NCI-H524 (cell line): ENCODE data around the gene LY6G5C.
"Not testable (repeated sequence)": the region's sequence is repeated elsewhere in the genome, so short reads cannot be mapped to it uniquely, and the experiment has no call there.

Source experiments
- DNase-seq, 2 experiments: peaks; one replicate each; lab custom pipeline; 2025; lab: John Stamatoyannopoulos, UW

LY6G5C gene

DNA sequence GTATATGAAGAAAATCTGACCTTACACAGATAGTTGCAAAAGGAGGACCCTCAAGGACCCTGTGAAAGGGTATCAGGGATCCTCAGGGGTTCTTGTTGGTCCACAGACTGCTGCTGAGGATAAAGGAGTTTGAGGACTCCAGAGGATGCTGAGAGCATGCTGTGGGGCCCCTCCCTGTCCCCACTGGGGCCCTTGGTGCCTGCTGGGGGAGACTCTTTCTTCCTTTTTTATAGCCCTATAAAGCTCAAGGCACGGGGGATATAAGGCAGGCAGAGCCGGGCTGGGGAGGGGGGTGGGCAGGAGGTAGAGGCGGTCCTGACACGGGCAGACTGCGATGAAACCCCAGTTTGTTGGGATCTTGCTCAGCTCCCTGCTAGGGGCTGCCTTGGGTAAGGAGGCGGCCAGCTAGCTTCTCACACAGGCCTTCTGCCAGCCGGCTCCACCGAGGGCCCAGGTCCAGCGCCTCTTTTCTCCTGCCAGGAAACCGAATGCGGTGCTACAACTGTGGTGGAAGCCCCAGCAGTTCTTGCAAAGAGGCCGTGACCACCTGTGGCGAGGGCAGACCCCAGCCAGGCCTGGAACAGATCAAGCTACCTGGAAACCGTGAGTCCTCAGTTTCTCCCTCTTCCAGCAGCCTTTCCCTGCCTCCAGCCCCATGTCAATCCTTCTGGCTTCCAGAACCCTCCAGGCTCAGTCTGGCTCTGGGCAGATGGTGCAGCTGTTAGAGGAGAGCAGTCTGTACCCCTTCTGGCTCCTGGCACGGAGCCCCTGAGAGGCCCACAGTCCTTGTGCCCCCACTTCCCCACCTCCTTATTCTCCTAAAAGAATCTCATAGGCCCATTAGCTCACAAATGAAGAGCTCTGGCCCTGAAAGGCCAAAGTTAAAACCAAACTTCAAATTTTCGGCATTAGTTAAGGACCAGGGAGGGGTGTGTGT is 34.4 kb upstream of the LY6G5C start, which contains the start of gene LY6G6D:
Gene LY6G6D, plus strand, starts transcription at position 327 of the 937 bp plus-strand sequence. Its CDS starts 8 bp downstream, at position 335.
- DNase-seq = peak; percentile 8 to 38

DNA sequence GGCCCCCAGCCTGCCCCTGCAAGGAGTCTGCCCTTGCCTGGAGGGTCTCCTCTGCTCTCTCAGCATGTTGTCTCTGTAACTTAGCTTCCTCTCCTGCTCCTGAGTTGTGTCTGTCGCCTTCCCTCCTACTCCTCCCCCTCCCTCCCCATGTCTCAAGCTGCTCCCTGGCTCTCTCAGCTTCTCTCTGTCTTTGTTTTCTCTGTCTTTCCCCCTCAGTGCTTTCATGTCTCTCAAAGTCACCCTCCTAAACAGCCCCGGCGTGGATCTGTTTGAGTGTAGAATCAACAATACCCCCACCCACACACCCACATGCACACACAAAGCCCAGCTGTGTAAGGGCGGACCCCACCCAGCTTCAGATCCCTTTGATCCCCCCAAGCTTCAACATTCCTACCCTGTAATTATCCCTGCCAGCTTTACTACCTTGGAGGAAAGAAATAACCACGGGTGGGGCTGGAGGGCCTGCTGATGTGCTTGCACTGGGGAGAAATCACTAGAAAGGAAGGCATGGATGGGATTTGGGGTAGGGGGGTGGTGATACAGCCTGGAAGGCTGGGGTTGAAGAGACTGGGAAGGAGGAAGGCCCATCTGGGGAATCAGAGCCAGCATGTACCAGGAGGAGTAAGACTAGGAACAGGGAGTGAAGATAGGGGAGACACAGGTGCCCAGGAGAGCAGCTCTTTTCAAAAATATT is 33.3 kb upstream of the LY6G5C start:
- DNase-seq = no peak

DNA sequence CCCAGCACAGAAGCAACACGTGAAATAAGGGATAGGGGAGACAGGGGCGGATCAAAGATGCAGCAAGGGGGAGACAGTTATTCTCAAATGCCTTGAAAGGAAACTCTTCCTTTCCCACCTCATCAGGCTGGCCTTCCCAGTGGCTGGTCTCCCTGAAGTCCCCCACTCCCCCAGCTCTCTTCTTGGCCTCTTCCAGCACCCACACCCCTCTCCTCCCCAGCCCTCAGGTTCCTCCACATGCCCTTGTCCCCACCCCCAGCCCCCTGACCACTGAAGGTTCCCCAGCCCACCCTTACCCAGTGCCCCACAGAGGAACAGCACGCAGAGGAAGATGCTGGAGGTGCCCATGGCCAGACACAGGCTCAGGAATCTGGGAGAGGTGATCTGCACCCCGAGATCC is 32.6 kb upstream of the LY6G5C start:
- DNase-seq = no peak

DNA sequence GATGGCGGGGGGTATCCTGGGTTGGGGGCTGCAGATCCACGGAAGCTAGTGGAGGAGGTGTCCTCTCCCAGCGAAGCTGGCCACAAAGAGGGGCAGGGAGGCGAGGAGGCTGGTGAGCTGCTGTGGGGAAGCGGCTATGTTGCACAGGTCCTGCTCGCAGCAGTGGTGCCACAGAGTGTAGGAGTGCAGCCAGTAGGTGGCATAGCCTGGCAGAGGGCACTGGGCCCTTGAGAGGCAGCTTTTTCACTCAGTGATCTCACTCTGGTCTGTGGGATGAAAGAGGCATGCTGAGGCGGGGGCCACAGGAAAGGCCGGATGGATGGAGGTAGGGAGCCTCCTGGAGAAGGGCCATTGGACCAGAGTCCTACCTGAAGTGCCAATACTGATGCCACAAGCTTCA is 31.4 kb upstream of the LY6G5C start:
- no peak for DNase-seq

DNA sequence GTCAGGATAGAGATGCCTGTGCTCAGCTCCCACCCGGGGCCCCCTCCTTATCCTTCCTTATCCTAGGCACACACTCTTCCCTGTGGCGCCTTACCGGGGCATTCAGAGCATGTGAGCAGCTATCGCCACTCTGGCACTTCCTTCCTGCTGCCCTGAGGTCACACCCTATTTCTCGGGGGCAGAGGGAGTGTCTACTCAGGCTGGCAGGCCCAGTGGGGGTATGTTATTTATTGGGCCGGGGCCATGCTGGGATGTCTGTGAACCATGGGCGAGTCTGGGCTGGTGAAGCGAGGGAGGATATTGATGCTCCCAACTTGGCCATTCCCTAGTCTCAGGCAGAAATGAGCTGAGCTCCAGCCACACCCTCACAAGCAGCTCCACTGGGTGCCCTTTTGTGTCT is 30.4 kb upstream of the LY6G5C start:
- DNase-seq = no peak

DNA sequence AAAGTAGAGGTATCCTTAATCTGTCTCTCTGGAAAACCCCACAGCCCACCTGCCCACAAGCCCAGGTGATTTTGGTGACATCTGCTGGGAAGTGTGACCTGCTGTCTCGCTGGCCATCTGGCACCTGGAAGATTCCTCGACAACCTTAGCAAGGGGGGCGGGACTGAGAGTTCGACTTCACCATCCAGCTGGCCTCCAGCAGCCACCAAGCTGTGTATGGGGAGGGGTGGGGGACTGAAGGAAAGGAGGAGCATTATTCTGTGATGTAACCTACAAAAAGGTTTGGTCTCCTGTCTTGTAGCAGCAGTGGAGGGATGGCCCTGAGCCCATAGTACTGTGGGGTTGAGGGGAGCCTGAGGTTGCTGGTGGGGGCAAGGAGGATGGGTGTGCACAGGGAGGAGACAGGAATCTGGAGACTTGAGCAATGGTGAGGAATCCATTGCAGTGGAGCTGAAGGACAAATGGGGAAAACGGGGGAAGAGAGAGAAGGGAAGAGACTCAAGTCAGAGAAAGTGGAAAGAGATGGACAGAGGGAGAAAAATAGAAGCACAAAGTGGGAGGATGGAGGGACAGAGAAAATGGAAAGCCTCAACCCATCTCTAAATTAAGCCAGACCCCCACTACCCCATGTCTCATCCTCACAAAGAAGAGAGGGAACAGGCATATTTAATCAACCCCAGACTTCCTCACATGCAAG is 29.8 kb upstream of the LY6G5C start:
- DNase-seq = peak; percentile 28 to 49

DNA sequence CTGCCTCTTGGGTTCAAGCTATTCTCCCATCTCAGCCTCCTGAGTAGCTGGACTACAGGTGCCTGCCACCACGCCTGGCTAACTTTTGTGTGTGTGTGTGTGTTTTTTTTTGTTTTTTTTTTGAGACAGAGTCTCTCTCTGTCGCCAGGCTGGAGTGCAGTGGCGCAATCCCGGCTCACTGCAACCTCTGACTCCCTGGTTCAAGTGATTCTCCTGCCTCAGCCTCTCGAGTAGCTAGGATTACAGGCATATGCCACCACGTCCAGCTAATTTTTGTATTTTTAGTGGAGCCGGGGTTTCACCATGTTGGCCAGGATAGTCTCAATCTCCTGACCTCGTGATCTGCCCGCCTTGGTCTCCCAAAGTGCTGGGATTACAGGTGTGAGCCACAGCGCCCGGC is 28.3 kb upstream of the LY6G5C start:
- DNase-seq = not testable (repeated sequence)

DNA sequence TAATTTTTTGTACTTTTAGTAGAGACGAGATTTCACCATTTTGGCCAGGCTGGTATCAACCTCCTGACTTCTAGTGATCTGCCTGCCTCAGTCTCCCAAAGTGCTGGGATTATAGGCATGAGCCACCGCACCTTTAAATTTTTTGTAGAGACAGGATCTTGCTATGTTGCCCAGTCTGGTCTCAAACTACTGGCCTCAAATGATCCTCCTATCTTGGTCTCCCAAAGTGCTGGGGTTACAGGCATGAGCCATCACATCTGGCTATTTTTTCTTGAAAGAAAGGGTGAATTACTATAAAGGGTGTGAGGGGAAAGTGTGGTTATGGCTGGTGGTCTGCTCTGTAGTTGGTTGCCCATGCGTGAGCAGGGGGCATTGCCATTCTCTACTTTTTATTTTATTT is 27.4 kb upstream of the LY6G5C start:
- DNase-seq = no peak

DNA sequence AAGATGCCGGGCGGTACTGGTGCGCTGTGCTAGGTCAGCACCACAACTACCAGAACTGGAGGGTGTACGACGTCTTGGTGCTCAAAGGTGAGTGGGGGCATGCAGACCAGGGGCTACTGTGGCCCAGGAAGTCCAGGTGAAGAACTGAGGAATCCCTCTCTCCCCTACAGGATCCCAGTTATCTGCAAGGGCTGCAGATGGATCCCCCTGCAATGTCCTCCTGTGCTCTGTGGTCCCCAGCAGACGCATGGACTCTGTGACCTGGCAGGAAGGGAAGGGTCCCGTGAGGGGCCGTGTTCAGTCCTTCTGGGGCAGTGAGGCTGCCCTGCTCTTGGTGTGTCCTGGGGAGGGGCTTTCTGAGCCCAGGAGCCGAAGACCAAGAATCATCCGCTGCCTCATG is 26.8 kb upstream of the LY6G5C start:
- DNase-seq = no peak

DNA sequence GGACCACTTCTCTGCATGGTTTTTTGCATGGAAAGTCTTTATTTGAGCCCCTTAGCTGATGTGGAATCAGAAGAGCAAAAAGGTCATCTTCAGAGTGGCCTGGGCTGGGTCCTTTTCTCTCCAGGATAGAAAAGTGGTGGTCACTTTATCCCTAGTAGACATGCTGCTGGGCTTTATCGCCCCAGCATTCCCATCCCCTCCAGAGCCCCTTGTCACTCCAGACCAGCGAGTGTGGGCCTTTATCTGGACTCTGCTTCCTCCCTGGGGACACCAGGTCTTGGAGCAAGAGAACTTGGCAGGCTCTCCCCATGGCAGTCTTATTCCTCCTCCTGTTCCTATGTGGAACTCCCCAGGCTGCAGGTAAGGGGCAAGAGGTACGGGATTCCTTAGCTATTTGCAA is 25.7 kb upstream of the LY6G5C start, which contains the start of gene LY6G6F:
Gene LY6G6F, plus strand, starts transcription at position 268 of the 400 bp plus-strand sequence. Its CDS starts 41 bp downstream, at position 309.
- no peak for DNase-seq

DNA sequence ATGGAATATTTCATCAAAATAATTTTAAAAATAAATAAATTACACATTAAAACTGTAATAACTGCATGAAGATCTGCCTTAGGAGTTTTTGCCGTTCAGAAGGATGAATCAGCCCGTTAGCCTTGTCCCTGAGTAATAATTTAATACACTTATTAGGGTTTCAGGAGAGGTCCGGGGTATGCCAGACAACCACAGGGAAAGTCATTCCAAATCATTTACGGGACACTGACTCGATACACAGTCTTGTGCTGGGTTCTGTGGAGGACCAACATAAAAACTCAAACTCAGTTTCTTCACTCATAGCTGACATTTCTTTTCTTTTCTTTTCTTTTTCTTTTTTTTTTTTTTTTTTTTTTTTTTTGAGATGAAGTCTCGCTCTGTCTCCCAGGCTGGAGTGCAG is 25.1 kb upstream of the LY6G5C start:
- no peak for DNase-seq

DNA sequence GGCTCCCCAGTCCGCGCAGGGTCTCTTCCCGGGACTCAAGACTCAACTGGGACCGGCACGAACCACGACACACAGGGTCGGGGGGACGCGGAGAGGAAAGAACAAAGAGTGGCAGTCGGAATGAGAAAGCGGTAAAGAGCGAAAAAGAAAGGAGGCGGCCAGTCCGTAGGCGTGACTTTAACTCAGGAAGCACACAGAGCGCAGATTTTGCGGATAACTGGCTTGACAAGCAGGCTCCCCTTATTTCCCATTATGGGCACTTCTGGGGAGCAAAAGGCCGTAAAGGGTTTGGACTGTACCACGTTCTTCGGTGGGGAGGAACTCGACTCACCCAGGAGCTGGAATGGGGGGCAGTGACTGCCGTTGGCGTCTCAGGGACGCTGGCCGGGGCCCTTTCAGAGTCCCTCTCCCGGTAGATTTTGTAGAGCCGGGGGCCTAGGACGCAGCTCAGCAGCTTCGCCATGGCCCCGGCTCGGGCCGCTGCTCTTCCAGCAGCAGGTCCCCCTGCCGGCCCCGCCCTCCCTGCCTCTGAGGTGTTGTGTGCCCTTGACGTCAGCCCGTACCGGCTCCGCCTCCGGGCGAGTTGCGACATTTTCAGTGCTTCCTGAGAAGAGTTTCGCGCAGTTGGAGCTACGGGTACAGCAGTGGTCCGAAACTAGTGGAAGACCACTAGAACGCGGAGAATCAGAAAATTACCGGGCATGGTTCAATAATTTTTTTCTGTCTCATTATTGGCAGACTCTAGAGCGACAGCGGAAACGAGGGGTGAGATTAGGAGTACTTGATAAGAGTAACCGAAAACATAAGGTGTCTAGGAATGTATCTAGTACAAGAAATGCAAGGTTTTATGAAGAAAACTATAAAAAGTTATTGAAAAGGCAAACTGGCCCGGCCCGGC is 22.2 kb upstream of the LY6G5C start, which contains the start of gene ABHD16A:
Gene ABHD16A, minus strand, starts transcription at position 506 of the 898 bp plus-strand sequence. Its CDS starts 43 bp downstream, at position 463.
- DNase-seq = peak; percentile 88 to 96

DNA sequence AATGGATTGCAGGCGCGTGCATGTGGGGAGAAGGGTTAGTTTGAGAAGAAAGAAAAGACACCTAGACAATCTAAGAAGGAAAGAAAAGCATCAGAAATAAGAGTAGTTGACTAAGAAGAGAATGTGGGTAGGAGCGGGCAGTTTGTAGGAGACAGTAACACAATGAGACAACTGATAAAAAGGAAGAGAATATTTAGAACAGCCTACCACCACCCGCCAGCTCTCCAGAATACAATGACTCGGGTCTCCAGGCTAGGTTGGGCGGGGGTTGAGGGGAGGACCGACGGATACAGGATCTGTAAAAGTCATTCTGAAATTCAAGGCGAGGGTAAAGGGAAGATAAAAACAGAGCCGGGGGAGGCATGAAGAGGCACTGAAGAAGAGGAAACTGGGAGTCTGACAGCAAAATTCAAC is 21.5 kb upstream of the LY6G5C start:
- DNase-seq = no peak

DNA sequence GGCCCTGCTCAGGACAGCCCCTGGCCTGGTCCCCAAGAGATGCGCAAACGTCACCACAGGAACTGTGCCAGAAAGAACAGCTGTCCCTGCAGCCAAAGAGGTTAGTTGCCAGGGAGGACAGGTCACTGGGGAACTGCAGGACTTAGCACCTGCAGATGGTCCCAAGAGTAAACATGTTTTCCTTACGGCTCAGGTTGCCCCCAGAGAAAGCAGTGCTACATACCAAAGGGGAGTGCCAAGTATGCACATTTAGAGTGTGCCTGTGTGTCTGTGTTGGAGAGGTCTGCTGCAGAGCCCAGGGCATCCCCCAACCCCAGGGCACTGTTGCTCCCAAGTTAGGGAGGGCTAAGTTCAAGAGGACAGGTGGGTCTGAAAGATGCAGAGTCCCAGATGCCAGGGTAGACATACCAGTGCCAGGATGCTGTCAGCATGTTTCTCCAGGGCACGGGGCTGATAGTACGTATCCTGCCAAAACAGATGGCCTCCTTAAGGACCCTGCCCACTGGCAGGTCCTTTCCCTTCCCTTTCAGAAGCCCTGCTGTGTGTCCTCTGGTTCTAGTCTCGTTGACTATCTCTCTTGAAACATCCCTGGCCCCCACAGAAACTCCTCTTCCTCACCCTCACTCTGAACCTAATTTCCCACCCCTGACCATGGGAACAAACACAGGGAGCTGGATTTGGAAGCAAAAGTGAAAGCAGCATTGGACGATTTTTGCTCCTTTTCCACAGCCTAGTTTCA is 21.0 kb upstream of the LY6G5C start:
- peak; percentile 24 to 64 for DNase-seq

DNA sequence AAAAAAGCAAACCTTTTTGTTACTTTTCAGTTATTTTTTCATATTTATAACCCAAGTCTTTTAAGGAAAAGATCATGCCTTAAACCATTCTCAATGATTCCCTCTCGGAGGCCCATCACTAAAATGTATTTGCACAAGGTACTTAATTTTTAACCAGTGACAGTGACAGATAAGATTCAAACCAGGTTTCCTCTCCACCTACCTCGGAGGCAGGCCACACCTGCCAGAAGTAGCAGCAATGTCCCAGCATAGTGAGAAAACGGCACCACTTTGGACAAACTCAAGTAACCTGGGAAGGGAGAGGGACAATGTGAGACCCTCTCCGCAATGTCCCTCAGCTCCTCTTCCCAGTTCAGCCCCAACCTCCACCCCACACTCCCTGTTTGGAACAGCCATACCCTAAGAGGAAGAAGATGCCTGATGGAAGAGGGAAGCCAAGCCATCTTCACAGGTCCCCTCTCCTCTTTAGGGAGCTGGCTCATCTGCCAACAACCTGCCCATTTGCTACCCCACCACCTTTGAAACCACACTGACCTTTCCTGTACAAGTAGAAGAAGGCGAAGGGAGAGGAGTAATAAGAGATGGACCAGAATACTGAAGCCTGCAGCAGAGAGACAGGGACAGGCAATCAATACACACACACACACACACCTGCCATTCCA is 20.0 kb upstream of the LY6G5C start:
- DNase-seq = no peak

DNA sequence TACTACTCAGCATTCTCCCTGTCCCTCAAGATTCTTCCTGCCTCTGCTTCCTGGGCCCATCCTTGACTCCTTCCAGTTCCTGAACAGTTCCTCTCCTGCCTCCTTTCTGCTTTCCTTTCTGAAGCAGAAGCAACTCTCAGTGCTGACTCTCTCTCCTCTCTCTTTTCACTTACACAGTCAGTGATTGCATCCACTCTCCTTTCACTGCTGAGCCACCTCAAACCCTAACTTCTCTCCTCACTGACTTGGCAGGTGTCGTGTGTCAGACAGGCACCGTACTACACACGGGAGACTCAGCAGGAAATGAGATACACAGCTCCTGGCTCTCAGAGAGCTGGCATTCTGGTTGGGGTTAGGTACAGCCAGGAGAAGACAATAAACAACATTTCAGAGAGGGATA is 16.7 kb upstream of the LY6G5C start:
- DNase-seq = no peak

DNA sequence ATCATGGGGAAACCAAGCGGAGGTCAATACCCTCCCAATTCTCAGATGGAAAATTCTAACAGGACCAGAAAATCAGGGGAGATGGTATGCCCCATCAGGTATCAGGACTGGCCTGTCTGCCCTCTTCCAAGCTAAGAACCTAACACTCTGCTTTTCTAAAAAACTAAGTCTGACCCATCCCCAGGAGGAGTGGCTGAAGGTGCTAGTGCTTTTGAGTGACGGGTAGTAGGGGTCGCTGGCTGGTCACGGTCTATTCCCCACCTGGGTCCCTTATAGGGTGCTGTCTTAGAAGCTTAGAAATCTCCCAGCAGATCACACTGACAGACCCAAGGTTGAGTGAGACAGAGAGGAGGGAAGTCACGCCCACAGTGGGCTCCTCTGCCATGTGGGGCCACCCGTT is 12.7 kb upstream of the LY6G5C start:
- DNase-seq = no peak

DNA sequence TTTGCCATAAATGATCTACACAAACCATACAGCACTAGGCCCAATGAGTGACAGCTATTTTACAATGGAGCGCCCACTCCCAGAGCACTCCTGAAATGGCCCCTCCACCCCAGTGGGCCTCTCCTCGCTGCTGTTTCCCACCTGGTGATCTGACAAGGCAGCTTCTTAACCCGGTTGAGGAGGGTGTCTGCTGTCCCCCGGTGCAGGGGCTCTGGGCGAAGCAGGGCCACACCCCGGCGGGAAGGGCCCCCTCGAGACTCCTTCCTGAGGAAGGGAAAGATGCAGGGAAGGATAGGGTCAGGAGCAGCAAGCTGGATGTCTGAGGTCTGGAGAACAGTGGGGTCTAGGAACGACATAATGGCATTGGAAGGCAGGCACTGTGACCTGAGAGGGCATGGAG is 12.0 kb upstream of the LY6G5C start:
- DNase-seq = no peak

DNA sequence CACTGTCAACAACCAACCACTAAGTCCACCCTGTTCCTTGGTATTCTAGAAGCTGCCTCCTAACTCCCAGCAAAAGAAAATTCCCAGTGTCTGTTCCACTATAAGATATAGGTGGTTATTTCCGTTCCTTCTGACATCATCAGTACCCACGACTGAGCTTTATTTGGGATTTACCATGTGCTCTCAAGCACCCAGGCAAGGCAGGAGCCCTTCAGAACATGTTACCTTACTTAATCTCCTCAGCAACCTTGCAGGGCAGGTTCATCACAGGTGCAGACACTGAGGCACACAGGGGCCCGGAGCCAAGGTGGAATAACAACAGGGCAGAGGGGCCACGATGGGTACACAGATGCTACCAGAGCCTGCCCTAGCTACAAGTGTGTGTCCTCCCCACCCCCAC is 11.5 kb upstream of the LY6G5C start:
- no peak for DNase-seq

DNA sequence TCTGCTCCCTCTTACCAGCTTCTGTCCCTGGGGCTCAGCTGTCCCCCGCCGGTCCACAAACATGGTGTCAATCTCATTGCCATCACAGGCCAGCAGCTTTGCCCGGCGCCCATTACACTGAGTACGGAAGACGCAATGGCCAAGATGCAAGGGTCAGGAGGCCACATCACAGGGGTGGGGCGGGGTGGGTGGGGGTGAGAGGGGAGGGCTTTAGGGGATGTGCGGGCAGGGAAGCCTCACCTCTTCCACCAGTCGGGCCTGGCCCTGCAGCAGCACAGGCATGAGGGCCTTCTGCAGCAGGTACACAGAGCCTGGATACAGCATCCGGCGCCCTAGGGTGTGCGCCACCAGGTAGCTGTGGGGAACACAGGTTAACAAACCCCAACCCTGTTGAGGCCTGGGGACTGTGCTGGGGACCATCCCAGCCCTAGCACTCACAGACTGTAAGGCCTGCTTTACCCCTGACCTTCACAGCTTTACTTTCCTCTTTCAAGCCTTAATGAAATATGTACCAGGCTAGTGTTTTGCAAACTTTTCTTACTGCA is 10.8 kb upstream of the LY6G5C start:
- DNase-seq = no peak
